Calu3 (cell line): Measurements from ENCODE around the gene HCST. TPM values are rescaled to one million over a fixed set of nuclear protein-coding genes. Genes with fewer than 3 reads are reported as not detected.
A peak's percentile ranks its signal among the peaks of the same experiment; 100 is the strongest.

Experiments used
- BruUV-seq: library from RNA; stranded (reverse); fragments of 400-500 nt; replicated peaks from 2 replicates; lab custom pipeline; 2021; lab: Mats Ljungman, UMichigan
- CTCF ChIA-PET: fragments of 300-600 bp; sonication (Branson Sonifier 250); formaldehyde crosslinking; loops from one replicate; lab custom pipeline; 2022; ENCODE audit warnings: antibody characterized with exemption; lab: Charles Lee
- DNase-seq: peaks from one replicate; pipeline ENCODE4 v3.0.0; 2022
- H3K27ac Mint-ChIP-seq: one replicate; pipeline ENCODE4 v1.8.0; 2022; ENCODE audit warnings: mixed read lengths; ENCODE audit not compliant: unreplicated experiment
- H3K27me3 Mint-ChIP-seq: one replicate; pipeline ENCODE4 v1.8.0; 2022; ENCODE audit warnings: mixed read lengths; ENCODE audit not compliant: unreplicated experiment
- H3K36me3 Mint-ChIP-seq: one replicate; pipeline ENCODE4 v1.8.0; 2022; ENCODE audit warnings: mild to moderate bottlenecking, moderate library complexity, mixed read lengths; ENCODE audit not compliant: insufficient read depth, unreplicated experiment
- H3K4me1 Mint-ChIP-seq: one replicate; pipeline ENCODE4 v1.8.0; 2022; ENCODE audit warnings: mild to moderate bottlenecking, low read depth, mixed read lengths; ENCODE audit not compliant: unreplicated experiment
- H3K4me3 Mint-ChIP-seq: one replicate; pipeline ENCODE4 v1.8.0; 2022; ENCODE audit warnings: mild to moderate bottlenecking, low read depth, moderate library complexity, mixed read lengths; ENCODE audit not compliant: unreplicated experiment
- H3K9me3 Mint-ChIP-seq: one replicate; pipeline ENCODE4 v1.8.0; 2022; ENCODE audit warnings: low read depth, mixed read lengths; ENCODE audit not compliant: unreplicated experiment
- intact Hi-C: fragments of 100-400 bp; cut with micrococcal nuclease; formaldehyde crosslinking; loops from one replicate; pipeline ENCODE4 v1.10.0; 2022; ENCODE audit not compliant: unreplicated experiment
- total RNA-seq: library from RNA; stranded (reverse); gene quantifications from 2 replicates; pipeline ENCODE4 v1.2.3, GENCODE V29; 2022
- TF ChIP-seq, protein P1 (sequence below): fragments of 200-600 bp; IDR thresholded peaks from one replicate; pipeline ENCODE4 v1.8.0; 2022; ENCODE audit warnings: antibody characterized with exemption; ENCODE audit not compliant: unreplicated experiment

HCST gene
- total RNA-seq, 1 experiment from 2014 or later = not detected

DNA sequence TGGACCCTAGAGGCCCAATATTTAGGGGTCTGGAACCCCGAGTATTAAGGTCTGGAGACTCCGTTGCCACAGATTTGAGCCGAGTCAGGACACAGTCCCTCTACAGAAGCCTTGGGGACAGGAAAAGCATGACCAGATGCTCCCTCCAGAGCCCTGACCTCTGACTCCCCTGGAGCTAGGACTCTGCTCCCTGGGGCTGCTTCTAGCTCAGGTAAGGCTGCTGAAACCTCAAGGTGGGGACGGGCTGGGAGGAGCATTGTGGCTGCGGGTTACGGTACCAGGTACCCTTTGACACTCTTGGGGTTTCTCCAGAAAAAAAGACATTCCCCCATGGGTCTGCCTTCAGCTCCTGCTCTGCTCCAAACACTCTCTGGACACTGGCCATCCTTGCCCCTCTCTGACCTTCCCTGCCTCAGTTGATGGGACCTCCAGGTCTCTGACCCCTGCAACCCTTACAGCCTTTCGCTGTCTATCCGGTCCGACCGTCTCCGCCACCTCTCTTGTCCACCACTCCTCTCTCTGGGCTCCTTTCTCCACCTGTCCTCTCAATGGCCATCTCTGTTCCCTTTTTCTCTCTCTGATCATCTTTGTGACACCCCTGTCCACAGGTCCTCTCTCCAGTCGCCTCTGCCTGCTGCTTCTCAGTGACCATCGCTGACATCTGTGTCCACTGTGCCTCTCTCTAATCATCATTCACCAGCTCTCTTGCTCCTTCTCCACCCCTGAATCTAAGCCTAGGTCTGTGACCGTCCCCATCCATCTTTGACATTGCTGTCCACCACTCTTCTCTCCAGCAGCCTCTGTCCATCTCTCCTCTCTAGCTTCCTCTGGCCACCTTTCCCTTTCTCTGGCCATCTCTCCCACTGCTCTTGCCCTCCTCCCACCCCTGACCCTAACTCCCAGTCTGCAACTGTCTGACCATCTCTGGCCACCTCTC lies 35.3 kb downstream of the HCST start:
- Mint-ChIP-seq H3K9me3 (no peaks in the 10 kb centered on the region), H3K36me3 (peaks cover 13% of the 10 kb centered on the region), H3K4me1 (peaks cover 27% of the 10 kb centered on the region), H3K4me3 (peak overlapping the region; percentile 79), H3K27me3 (no peaks in the 10 kb centered on the region), H3K27ac (no peak overlapping the region)
- no TSS peak for BruUV-seq
- TF ChIP-seq, protein P1, sequence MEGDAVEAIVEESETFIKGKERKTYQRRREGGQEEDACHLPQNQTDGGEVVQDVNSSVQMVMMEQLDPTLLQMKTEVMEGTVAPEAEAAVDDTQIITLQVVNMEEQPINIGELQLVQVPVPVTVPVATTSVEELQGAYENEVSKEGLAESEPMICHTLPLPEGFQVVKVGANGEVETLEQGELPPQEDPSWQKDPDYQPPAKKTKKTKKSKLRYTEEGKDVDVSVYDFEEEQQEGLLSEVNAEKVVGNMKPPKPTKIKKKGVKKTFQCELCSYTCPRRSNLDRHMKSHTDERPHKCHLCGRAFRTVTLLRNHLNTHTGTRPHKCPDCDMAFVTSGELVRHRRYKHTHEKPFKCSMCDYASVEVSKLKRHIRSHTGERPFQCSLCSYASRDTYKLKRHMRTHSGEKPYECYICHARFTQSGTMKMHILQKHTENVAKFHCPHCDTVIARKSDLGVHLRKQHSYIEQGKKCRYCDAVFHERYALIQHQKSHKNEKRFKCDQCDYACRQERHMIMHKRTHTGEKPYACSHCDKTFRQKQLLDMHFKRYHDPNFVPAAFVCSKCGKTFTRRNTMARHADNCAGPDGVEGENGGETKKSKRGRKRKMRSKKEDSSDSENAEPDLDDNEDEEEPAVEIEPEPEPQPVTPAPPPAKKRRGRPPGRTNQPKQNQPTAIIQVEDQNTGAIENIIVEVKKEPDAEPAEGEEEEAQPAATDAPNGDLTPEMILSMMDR = no peak
- intact Hi-C loops = loop anchor here (2.0 to 10.0 kb wide), 2 partner anchors 49 to 193 kb away; partner anchors contain the start of genes IGFLR1, LIN37, PSENEN and U2AF1L4
- DNase-seq = no peak
- CTCF ChIA-PET = no interaction called here

DNA sequence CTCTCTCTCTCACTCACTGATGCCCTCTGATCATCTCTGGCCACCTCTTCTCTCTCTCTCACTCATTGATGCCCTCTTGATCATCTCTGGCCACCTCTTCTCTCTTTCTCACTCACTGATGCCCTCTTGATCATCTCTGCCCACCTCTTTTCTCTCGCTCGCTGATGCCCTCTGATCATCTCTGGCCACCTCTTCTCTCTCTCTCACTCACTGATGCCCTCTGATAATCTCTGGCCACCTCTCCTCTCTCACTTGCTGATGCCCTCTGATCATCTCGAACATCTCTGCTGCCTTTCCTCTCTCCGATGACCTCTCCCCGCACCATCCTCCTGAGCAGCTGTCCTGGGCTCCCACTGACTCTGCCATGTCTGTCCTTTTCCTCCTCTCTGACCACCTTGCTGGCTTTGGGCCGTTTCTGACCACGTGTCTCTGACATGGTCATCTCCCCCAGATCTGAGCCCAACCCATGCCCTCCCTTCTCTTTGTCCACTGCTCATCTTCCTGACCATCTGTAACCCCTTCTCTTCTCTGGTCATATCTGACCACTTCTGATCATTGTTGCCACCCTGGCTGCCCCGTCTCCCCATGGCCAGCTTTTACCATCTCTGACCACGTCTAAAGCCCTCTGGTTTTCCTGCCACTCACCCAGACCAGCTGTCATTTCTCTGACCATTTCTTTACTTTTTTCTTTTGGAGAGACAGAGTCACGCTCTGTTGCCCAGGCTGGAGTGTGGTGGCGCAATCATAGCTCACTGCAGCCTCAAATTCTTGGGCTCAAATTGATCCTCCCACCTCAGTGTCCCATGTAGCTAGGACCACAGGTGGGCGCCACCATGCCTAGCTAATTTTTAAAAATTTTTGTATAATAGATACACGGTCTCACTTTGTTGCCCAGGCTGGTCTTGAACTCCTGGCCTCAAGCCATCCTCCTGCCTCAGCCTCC lies 36.2 kb downstream of the HCST start:
- CTCF ChIA-PET = no interaction called here
- H3K9me3 Mint-ChIP-seq = no peaks in the 10 kb centered on the region

DNA sequence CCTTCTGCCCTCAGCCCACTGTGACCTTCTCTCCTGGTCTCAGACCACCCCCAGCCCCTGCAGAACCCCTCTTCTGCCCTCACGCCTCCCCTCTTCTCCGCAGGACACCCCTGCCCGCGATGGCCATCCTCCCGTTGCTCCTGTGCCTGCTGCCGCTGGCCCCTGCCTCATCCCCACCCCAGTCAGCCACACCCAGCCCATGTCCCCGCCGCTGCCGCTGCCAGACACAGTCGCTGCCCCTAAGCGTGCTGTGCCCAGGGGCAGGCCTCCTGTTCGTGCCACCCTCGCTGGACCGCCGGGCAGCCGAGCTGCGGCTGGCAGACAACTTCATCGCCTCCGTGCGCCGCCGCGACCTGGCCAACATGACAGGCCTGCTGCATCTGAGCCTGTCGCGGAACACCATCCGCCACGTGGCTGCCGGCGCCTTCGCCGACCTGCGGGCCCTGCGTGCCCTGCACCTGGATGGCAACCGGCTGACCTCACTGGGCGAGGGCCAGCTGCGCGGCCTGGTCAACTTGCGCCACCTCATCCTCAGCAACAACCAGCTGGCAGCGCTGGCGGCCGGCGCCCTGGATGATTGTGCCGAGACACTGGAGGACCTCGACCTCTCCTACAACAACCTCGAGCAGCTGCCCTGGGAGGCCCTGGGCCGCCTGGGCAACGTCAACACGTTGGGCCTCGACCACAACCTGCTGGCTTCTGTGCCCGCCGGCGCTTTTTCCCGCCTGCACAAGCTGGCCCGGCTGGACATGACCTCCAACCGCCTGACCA lies 37.2 kb downstream of the HCST start:
- TF ChIP-seq, protein P1 = no peak
- no TSS peak for BruUV-seq
- no peak for DNase-seq
- CTCF ChIA-PET = interaction anchor here (1.0 kb wide), 1 partner anchor 10 kb away, joined by 3 read pairs; no protein-coding TSS in a partner anchor
- H3K4me3 Mint-ChIP-seq = no peak overlapping the region
- H3K4me1 Mint-ChIP-seq = peaks cover 27% of the 10 kb centered on the region
- no peak overlapping the region for H3K27ac Mint-ChIP-seq
- no peaks in the 10 kb centered on the region for H3K27me3 Mint-ChIP-seq
- H3K36me3 Mint-ChIP-seq = peaks cover 13% of the 10 kb centered on the region
- intact Hi-C loops = loop anchor here (10.0 kb wide), 1 partner anchor 195 kb away; the partner anchor contains the start of genes IGFLR1, LIN37, PSENEN and U2AF1L4
- H3K9me3 Mint-ChIP-seq = no peaks in the 10 kb centered on the region

More for the DNA sequence above, 36.2 kb downstream of the HCST start:
- intact Hi-C loops = loop anchor here (10.0 kb wide), 1 partner anchor 194 kb away; the partner anchor contains the start of genes IGFLR1, LIN37, PSENEN and U2AF1L4
- BruUV-seq = no TSS peak
- Mint-ChIP-seq H3K27ac (no peak overlapping the region), H3K36me3 (peaks cover 13% of the 10 kb centered on the region), H3K27me3 (no peaks in the 10 kb centered on the region), H3K4me1 (peaks cover 27% of the 10 kb centered on the region), H3K4me3 (peak overlapping the region; percentile 79)
- DNase-seq = no peak
- TF ChIP-seq, protein P1 = no peak
